ENCODE measurements around the gene CCT8. TPM values are rescaled to one million over a fixed set of nuclear protein-coding genes. Genes with fewer than 3 reads are reported as not detected.

Gene CCT8
- polyA plus RNA-seq, 3 donors, result 71.9 to 173 (median 169) TPM

GRCh38 chr21:29052224-29052623, 21.2 kb downstream of the CCT8 start:
- H3K27me3 ChIP-seq (ENCODE audit: control insufficient read depth in 2 of 2, insufficient read depth in 2 of 2, low read length in 2 of 2), result no peaks in the 10 kb centered on the region
- no peak overlapping the region for H3K9ac ChIP-seq (ENCODE audit: insufficient read depth, low read length, poor library complexity, severe bottlenecking)
- peaks cover 31% of the 10 kb centered on the region for H4K20me1 ChIP-seq (ENCODE audit: insufficient read depth, low read length)
- H2AFZ ChIP-seq (ENCODE audit: insufficient read depth, low read depth, low read length, poor library complexity, severe bottlenecking), result no peak overlapping the region
- no peak overlapping the region for H3K27ac Mint-ChIP-seq
- WGBS (ENCODE audit: insufficient coverage), result 100% methylated on average over 1 of the region's 5 CpGs
- no peak overlapping the region for H3K27ac ChIP-seq (ENCODE audit: low read depth in 1 of 2, low read length in 2 of 2)
- no peak overlapping the region for H3K4me2 ChIP-seq (replicated peaks; ENCODE audit: extremely low read depth, low read length, poor library complexity, severe bottlenecking)
- H3K4me1 ChIP-seq (ENCODE audit: control insufficient read depth in 1 of 2, insufficient read depth in 2 of 2, low read length in 2 of 2), result no peaks in the 10 kb centered on the region
- intact Hi-C loops (cut with micrococcal nuclease), result no loop called here
- H3K36me3 ChIP-seq (replicated peaks in 1 of 2; ENCODE audit: control insufficient read depth in 1 of 2, insufficient read depth in 2 of 2, low read length in 2 of 2), result peaks cover 95 to 100% of the 10 kb centered on the region in 2 donors
- peaks cover 20 to 35% of the 10 kb centered on the region in 2 donors for H3K36me3 Mint-ChIP-seq
- no peak overlapping the region for H3K4me3 Mint-ChIP-seq
- H3K9me3 ChIP-seq (replicated peaks in 1 of 2; ENCODE audit: control insufficient read depth in 1 of 2, insufficient read depth in 1 of 2, low read length in 2 of 2), result no peaks in the 10 kb centered on the region
- H3K4me3 ChIP-seq (replicated peaks in 1 of 3; ENCODE audit: low read depth in 2 of 3, low read length in 3 of 3), result no peak overlapping the region
- H3K9me3 Mint-ChIP-seq, result peaks cover 0 to 2% (median 0%) of the 10 kb centered on the region in 7 donors
- H3K79me2 ChIP-seq (ENCODE audit: insufficient read depth, low read length), result no peaks in the 10 kb centered on the region
- no peaks in the 10 kb centered on the region for H3K27me3 Mint-ChIP-seq (ENCODE audit: low read depth in 3 of 3)
- TF ChIP-seq CTCF (IDR thresholded peaks at IDR 0.05), result no peak
- DNase-seq, result no peak
- H3K4me1 Mint-ChIP-seq, result no peaks in the 10 kb centered on the region

- intact Hi-C loops (cut with micrococcal nuclease), result loop anchor here (5.0 kb wide), 2 partner anchors 32 to 33 kb away; no protein-coding TSS in a partner anchor
- DNase-seq, result no peak
- Mint-ChIP-seq H3K36me3 (peaks cover 78 to 89% of the 10 kb centered on the region in 2 donors), H3K27me3 (ENCODE audit: low read depth in 3 of 3) (no peaks in the 10 kb centered on the region), H3K4me1 (no peaks in the 10 kb centered on the region), H3K27ac (no peak overlapping the region), H3K4me3 (no peak overlapping the region), H3K9me3 (no peaks in the 10 kb centered on the region)
- H4K20me1 ChIP-seq (ENCODE audit: insufficient read depth, low read length), result peaks cover 24% of the 10 kb centered on the region
- peaks cover 23% of the 10 kb centered on the region for H3K79me2 ChIP-seq (ENCODE audit: insufficient read depth, low read length)
- TF ChIP-seq CTCF (IDR thresholded peaks at IDR 0.05), result no peak
- no peaks in the 10 kb centered on the region for H3K27me3 ChIP-seq (ENCODE audit: control insufficient read depth in 2 of 2, insufficient read depth in 2 of 2, low read length in 2 of 2)
- no peak overlapping the region for H3K27ac ChIP-seq (ENCODE audit: low read depth in 1 of 2, low read length in 2 of 2)
- no peak overlapping the region for H3K9ac ChIP-seq (ENCODE audit: insufficient read depth, low read length, poor library complexity, severe bottlenecking)
- no peaks in the 10 kb centered on the region for H3K4me1 ChIP-seq (ENCODE audit: control insufficient read depth in 1 of 2, insufficient read depth in 2 of 2, low read length in 2 of 2)
- no peaks in the 10 kb centered on the region for H3K9me3 ChIP-seq (replicated peaks in 1 of 2; ENCODE audit: control insufficient read depth in 1 of 2, insufficient read depth in 1 of 2, low read length in 2 of 2)
- H3K36me3 ChIP-seq (replicated peaks in 1 of 2; ENCODE audit: control insufficient read depth in 1 of 2, insufficient read depth in 2 of 2, low read length in 2 of 2), result peaks cover 97 to 100% of the 10 kb centered on the region in 2 donors
- H3K4me2 ChIP-seq (replicated peaks; ENCODE audit: extremely low read depth, low read length, poor library complexity, severe bottlenecking), result no peak overlapping the region
- WGBS (ENCODE audit: insufficient coverage), result 56% methylated on average over 1 of the region's 1 CpG
- H3K4me3 ChIP-seq (replicated peaks in 1 of 3; ENCODE audit: low read depth in 2 of 3, low read length in 3 of 3), result no peak overlapping the region
- no peak overlapping the region for H2AFZ ChIP-seq (ENCODE audit: insufficient read depth, low read depth, low read length, poor library complexity, severe bottlenecking)
These were observed 38.8 kb downstream of the CCT8 start for GRCh38 chr21:29034678-29035077.
